Measurements from ENCODE around the gene CYB5RL.
"Not testable (repeated sequence)": the region's sequence is repeated elsewhere in the genome, so short reads cannot be mapped to it uniquely, and the experiment has no call there.

Gene CYB5RL

GRCh38 chr1:54180701-54181360 is 19.0 kb downstream of the CYB5RL start:
- no peak for DNase-seq

- DNase-seq = no peak
These were observed 21.3 kb downstream of the CYB5RL start for GRCh38 chr1:54178296-54179070.

GRCh38 chr1:54177726-54178125 is 22.1 kb downstream of the CYB5RL start:
- DNase-seq = no peak

- DNase-seq = no peak
These were observed 23.1 kb downstream of the CYB5RL start for GRCh38 chr1:54176621-54177327.

GRCh38 chr1:54174106-54174505 is 25.7 kb downstream of the CYB5RL start:
- no peak for DNase-seq

GRCh38 chr1:54173681-54174080 is 26.1 kb downstream of the CYB5RL start:
- DNase-seq = no peak

GRCh38 chr1:54172614-54173599 is 26.9 kb downstream of the CYB5RL start:
- no peak for DNase-seq

GRCh38 chr1:54171606-54172005 is 28.2 kb downstream of the CYB5RL start:
- DNase-seq = no peak

- DNase-seq = no peak
These were observed 28.8 kb downstream of the CYB5RL start for GRCh38 chr1:54171016-54171415.

GRCh38 chr1:54169068-54169467 is 30.8 kb downstream of the CYB5RL start:
- DNase-seq = no peak

GRCh38 chr1:54168206-54168965 is 31.4 kb downstream of the CYB5RL start:
- no peak for DNase-seq

GRCh38 chr1:54167422-54168139 is 32.2 kb downstream of the CYB5RL start:
- DNase-seq = no peak

- DNase-seq = not testable (repeated sequence)
These were observed 33.5 kb downstream of the CYB5RL start for GRCh38 chr1:54166357-54166756.

- DNase-seq = no peak
These were observed 34.7 kb downstream of the CYB5RL start for GRCh38 chr1:54165146-54165545.

- no peak for DNase-seq
These were observed 36.3 kb downstream of the CYB5RL start for GRCh38 chr1:54163573-54163972.

GRCh38 chr1:54163051-54163450 is 36.8 kb downstream of the CYB5RL start:
- DNase-seq = no peak

- DNase-seq = no peak
These were observed 38.2 kb downstream of the CYB5RL start for GRCh38 chr1:54161495-54162168.

GRCh38 chr1:54160351-54160750 is 39.5 kb downstream of the CYB5RL start:
- no peak for DNase-seq

GRCh38 chr1:54159733-54160316 is 40.0 kb downstream of the CYB5RL start:
- DNase-seq = no peak

GRCh38 chr1:54158071-54158470 is 41.8 kb downstream of the CYB5RL start:
- DNase-seq = no peak

Data from activated CD8-positive, alpha-beta memory T cell treated with anti-CD3 and anti-CD28 coated beads, Interleukin-2, amount 50 U/mL, for 4 hours (primary cell).